Skin epidermis (tissue), 12 donors: Measurements from ENCODE around the gene FOXA2.

Experiments used
- H3K27ac ChIP-seq, 21 experiments: fragments of 200-600 bp; sonication (generic) in 11 of 21; one replicate each; pipeline ENCODE4 v1.5.0; 2020; ENCODE audit warnings: mild to moderate bottlenecking in 3 of 21, inconsistent platforms in 2 of 21, moderate library complexity in 2 of 21
- H3K4me3 ChIP-seq, 7 experiments: fragments of 200-600 bp; sonication (generic) in 2 of 7; one replicate each; pipeline ENCODE4 v1.5.0; 2020; ENCODE audit warnings: inconsistent platforms in 2 of 7, mild to moderate bottlenecking in 2 of 7, moderate library complexity in 1 of 7

The FOXA2 gene

GRCh38 chr20:22584922-22585785, 782 bp upstream of the FOXA2 start:
- Histone ChIP-seq H3K4me3 (no peak overlapping the region), H3K27ac (no peak overlapping the region)

- H3K4me3 ChIP-seq, result no peak overlapping the region
Observed at GRCh38 chr20:22583773-22584521, 425 bp downstream of the FOXA2 start.

GRCh38 chr20:22582964-22583772, 1.2 kb downstream of the FOXA2 start:
- no peak overlapping the region for H3K4me3 ChIP-seq
- H3K27ac ChIP-seq, result no peak overlapping the region

More at GRCh38 chr20:22583773-22584521, 425 bp downstream of the FOXA2 start:
- H3K27ac ChIP-seq, result no peak overlapping the region

DNA sequence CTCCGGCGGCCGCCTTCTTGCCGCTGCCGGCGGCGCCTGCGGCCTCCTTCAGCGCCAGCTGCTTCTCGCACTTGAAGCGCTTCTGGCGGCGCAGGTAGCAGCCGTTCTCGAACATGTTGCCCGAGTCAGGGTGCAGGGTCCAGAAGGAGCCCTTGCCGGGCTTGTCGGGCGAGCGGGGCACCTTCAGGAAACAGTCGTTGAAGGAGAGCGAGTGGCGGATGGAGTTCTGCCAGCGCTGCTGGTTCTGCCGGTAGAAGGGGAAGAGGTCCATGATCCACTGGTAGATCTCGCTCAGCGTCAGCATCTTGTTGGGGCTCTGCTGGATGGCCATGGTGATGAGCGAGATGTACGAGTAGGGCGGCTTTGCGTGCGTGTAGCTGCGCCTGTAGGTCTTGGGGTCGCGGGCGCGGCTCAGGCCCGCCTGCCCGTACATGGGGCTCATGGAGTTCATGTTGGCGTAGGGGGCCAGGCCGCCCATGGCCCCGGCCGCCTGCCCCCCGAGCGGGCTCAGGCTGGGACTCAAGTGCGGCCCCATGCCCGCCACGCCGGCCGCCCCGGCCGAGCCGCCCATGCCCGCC, 1.9 kb downstream of the FOXA2 start:
- no peak overlapping the region for H3K4me3 ChIP-seq
- no peak overlapping the region for H3K27ac ChIP-seq

DNA sequence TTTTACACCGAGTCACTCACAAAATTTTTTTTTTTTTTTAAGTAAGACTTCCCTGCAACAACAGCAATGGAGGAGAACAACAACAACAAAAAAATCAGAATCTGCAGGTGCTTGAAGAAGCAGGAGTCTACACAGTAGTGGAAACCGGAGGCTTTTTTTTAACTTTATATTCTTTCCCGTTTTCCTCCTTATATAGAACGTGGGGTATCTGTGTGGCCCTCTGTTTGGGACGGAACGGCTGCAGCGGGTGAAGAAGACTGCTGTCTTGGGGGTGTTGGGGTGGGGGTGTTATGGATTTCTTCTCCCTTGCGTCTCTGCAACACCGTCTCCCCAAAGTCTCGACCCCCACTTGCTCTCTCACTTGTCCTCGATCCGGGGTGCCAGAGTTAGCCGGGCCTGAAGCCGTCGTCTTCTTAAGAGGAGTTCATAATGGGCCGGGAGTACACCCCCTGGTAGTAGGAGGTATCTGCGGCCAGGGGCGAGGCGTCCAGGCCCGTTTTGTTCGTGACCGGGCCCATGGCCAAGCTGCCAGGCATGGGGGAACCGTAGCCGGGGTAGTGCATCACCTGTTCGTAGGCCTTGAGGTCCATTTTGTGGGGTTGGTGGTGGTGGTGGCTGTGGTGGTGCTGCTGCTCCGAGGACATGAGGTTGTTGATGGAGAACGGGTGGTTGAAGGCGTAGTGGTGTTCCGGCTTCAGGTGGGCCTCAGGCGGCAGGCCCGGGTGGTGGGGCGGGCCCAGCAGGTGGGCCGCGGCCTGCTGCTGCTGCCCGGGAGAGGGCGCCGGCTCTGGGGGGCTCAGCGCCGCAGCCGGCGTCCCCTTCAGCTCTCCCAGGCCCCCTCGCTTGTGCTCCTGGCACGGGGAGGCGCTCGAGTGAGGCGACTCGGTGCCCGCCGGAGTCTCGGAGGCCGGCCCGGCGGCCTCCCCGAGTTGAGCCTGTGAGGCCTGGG, 2.7 kb downstream of the FOXA2 start:
- Histone ChIP-seq H3K27ac (no peak overlapping the region), H3K4me3 (no peak overlapping the region)

- Histone ChIP-seq H3K4me3 (no peak overlapping the region), H3K27ac (no peak overlapping the region)
Observed at GRCh38 chr20:22579711-22580697, 4.4 kb downstream of the FOXA2 start.

- H3K4me3 ChIP-seq, result no peak overlapping the region
- H3K27ac ChIP-seq, result no peak overlapping the region
Observed at GRCh38 chr20:22579119-22579427, 5.3 kb downstream of the FOXA2 start.

GRCh38 chr20:22578221-22579118, 5.9 kb downstream of the FOXA2 start:
- Histone ChIP-seq H3K4me3 (no peak overlapping the region), H3K27ac (no peak overlapping the region)

GRCh38 chr20:22577515-22578220, 6.7 kb downstream of the FOXA2 start:
- no peak overlapping the region for H3K27ac ChIP-seq

GRCh38 chr20:22576733-22577514, 7.4 kb downstream of the FOXA2 start:
- Histone ChIP-seq H3K4me3 (no peak overlapping the region), H3K27ac (no peak overlapping the region)

More at GRCh38 chr20:22577515-22578220, 6.7 kb downstream of the FOXA2 start:
- no peak overlapping the region for H3K4me3 ChIP-seq

DNA sequence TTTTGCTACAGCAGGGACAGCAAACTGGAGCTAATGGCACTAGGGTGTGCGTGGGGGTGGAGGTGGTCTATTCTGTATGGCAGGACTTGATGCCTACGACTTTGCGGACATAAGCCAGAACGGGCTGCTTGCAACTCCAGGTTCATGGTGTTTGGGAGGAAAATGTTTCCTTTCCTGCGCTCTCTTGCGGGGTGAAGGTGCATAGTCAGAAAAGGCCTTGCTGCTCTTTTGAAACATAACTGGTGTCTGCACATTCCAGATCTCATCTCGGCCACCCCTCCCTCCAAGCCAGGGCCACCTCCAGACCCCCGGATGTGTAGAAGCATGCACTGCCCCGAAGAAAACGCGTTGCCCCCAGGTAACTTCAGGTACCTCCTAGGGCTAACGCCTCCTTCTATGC, 8.1 kb downstream of the FOXA2 start:
- no peak overlapping the region for H3K27ac ChIP-seq
- no peak overlapping the region for H3K4me3 ChIP-seq

DNA sequence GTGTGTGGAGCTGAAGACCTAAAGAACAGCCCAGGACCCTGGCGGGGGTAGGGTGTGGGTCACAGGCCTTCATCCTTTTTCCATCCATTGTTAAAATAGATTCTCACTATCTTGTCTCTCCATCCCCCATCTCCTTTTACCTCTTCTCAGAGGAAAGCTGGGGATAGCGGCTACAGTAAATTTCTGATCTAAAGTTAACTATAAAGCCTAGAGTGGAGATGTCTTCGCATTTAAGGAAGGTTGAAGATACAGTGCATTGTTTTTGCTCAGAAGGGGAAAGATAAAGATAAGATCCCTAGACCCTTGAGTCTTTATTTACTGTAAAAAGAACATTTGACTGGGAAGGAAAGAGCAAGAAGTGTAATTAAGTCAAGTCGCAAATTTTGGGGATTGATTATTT, 8.6 kb downstream of the FOXA2 start:
- H3K4me3 ChIP-seq, result no peak overlapping the region
- no peak overlapping the region for H3K27ac ChIP-seq

DNA sequence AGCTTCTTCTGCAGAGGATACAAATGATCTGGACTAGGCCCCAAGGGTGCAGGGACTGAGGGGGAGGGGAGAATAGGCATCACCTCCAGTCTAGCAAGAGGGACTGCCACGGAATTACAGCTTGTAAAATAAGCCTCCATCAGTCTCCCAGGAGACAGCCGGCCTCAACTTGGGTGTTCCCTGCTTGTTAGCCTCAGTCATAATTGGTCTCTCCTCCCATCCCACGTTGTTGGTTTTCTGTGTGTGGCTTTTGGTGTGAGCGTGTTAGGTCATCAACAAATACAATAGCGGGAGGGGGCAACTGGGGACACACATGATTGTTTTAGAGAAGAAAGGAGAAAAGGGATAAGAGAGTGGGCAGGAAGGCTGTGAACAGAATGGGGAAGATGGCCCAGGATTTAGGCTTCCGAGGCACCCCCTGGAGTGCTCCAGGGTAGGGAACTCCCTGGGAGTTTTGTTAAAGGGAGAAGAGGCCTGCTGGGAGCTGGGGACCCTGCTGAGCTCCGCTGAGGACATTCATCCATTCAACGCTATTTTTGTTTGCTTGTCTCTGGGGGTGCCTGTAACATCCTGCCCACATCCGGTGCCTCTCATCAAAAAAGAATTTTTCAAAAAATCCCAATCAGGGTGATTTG, 9.2 kb downstream of the FOXA2 start:
- Histone ChIP-seq H3K4me3 (no peak overlapping the region), H3K27ac (no peak overlapping the region)

GRCh38 chr20:22574545-22575086, 9.8 kb downstream of the FOXA2 start:
- H3K27ac ChIP-seq, result no peak overlapping the region

DNA sequence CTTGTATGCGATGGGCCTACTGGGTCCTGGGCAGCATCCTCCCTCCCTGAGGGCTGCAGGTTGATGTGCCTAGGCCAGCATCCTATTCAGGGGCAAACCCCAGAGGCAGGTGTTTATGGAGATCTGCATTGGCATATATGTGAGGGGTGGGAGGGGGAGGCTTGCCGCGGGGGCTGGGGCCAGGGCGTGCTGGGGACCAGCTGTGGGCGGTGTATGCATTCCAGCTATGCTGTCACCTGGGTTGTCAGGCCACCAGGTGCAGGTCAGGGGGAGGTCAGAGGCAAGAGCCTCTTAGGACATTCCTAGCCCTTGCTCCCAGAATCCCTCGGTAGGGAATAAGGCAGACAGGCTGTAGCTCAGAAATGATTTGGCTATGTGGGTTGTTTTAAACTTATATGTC, 11.9 kb downstream of the FOXA2 start:
- H3K4me3 ChIP-seq, result no peak overlapping the region
- H3K27ac ChIP-seq, result no peak overlapping the region

More at GRCh38 chr20:22574545-22575086, 9.8 kb downstream of the FOXA2 start:
- H3K4me3 ChIP-seq, result no peak overlapping the region
